Esophagus squamous epithelium (tissue), 5 donors: ENCODE measurements around the gene PPP1R12C. TPM values are rescaled to one million over a fixed set of nuclear protein-coding genes. Genes with fewer than 3 reads are reported as not detected.
"Not testable (repeated sequence)": the region's sequence is repeated elsewhere in the genome, so short reads cannot be mapped to it uniquely, and the experiment has no call there.

Source experiments
- DNase-seq: peaks from one replicate; lab custom pipeline; 2025; lab: John Stamatoyannopoulos, UW
- H3K27ac ChIP-seq, 4 donors: fragments of 200-600 bp; sonication (generic); one replicate each; pipeline ENCODE4 v1.5.1; 2016 to 2019; ENCODE audit warnings: mild to moderate bottlenecking in 1 of 4
- H3K27me3 ChIP-seq, 4 donors: fragments of 200-600 bp; sonication (generic); 1 replicate in 3 of 4; 2 replicates in 1 of 4; pipeline versions ENCODE4 v1.5.1 to v1.6.0; 2017 to 2021; ENCODE audit warnings: antibody characterized with exemption in 1 of 4
- H3K36me3 ChIP-seq, 3 donors: fragments of 200-600 bp; sonication (generic); one replicate each; pipeline ENCODE4 v1.5.1; 2016 to 2019
- H3K4me1 ChIP-seq, 3 donors: fragments of 200-600 bp; sonication (generic); one replicate each; pipeline ENCODE4 v1.5.1; 2017 to 2019
- H3K4me3 ChIP-seq, 4 donors: fragments of 200-600 bp; sonication (generic); 1 replicate in 3 of 4; 2 replicates in 1 of 4; pipeline ENCODE4 v1.5.1; 2016 to 2019; ENCODE audit warnings: mild to moderate bottlenecking in 2 of 4, moderate library complexity in 1 of 4
- H3K9me3 ChIP-seq, 3 donors: fragments of 200-600 bp; sonication (generic); one replicate each; pipeline ENCODE4 v1.5.1; 2016 to 2019
- POLR2A ChIP-seq, 4 donors: fragments of 450-650 bp; IDR thresholded peaks; one replicate each; pipeline ENCODE4 v1.6.1; 2017; ENCODE audit warnings: antibody characterized with exemption in 4 of 4, mild to moderate bottlenecking in 4 of 4, moderate library complexity in 3 of 4
- WGBS, 2 donors: methylation state at CpG; one replicate each; pipeline ENCODE4 v1.1.5; 2018; 5-methylcytosine and 5-hydroxymethylcytosine counted together
- intact Hi-C: fragments of 100-400 bp; cut with DNase I; formaldehyde crosslinking; loops from one replicate; pipeline ENCODE4 v1.15.0; 2022
- total RNA-seq, 4 donors: library from RNA; depleted of rRNA; stranded (reverse); fragments of >200 nt; gene quantifications; one replicate each; pipeline ENCODE4 v1.1.0, GENCODE V29; 2016
- TF ChIP-seq, protein P1 (sequence below), 6 experiments: fragments of 450-650 bp in 4 of 6; fragments of 200-600 bp in 2 of 6; sonication (generic) in 2 of 6; IDR thresholded peaks; one replicate each; pipeline ENCODE4 v1.5.1; 2016 to 2019; ENCODE audit warnings: antibody characterized with exemption in 6 of 6, mild to moderate bottlenecking in 4 of 6, moderate library complexity in 4 of 6
- donor health status: DM: yes; HTN: yes; CAD: no.

PPP1R12C gene
- total RNA-seq, 4 donors from 2014 or later, result 35.1 to 89.1 (median 43.7) TPM

DNA sequence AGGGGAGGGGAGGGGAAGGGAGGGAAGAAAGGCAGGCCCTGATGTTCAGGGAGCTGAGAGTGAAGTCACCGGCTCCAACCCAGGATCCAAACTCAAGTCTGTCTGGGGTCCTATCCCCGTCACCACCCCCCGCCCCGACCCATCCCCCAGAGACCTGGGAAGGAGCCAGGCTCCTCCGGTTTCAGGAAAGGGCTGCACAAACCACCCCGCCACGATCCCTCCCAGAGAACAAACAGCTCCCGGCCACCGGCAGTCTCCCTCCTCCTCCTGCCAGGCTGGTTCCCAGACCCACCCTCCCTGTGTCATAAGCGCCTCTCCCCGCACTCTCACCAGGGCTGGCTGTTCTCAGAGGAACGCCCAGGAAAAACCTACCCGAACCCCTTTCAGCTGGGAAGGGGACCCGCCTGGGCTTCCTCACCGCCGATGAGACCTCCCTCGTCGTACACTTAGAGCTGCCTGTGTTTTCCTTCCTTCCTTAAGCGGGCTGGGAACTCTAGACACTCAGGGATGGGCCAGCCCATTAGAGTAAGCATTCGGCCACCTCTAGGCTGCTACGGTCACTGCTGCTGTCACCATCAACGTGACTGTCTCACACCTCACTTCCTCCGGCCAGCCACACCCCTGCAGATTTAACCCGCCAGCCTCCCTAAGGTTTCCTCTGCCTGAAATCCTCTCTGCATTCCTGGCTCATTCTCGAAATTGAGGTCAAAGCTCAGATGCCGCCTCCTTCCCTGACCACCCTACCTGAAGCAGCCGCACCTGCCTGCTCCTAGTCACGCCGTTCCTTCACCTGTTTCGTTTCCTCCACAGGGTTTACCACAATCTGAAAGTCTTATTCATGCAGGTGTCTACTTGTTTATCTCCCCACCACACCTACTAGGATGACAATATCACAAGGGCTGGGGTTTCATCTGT lies 48.2 kb downstream of the PPP1R12C start:
- no peak for DNase-seq
- TF ChIP-seq, protein P1, sequence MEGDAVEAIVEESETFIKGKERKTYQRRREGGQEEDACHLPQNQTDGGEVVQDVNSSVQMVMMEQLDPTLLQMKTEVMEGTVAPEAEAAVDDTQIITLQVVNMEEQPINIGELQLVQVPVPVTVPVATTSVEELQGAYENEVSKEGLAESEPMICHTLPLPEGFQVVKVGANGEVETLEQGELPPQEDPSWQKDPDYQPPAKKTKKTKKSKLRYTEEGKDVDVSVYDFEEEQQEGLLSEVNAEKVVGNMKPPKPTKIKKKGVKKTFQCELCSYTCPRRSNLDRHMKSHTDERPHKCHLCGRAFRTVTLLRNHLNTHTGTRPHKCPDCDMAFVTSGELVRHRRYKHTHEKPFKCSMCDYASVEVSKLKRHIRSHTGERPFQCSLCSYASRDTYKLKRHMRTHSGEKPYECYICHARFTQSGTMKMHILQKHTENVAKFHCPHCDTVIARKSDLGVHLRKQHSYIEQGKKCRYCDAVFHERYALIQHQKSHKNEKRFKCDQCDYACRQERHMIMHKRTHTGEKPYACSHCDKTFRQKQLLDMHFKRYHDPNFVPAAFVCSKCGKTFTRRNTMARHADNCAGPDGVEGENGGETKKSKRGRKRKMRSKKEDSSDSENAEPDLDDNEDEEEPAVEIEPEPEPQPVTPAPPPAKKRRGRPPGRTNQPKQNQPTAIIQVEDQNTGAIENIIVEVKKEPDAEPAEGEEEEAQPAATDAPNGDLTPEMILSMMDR (IDR thresholded peaks at IDR 0.05), result no peak
- peak in 1 of 4 donors; percentile 13 for TF ChIP-seq POLR2A (IDR thresholded peaks at IDR 0.05)
- intact Hi-C loops, result no loop called here

DNA sequence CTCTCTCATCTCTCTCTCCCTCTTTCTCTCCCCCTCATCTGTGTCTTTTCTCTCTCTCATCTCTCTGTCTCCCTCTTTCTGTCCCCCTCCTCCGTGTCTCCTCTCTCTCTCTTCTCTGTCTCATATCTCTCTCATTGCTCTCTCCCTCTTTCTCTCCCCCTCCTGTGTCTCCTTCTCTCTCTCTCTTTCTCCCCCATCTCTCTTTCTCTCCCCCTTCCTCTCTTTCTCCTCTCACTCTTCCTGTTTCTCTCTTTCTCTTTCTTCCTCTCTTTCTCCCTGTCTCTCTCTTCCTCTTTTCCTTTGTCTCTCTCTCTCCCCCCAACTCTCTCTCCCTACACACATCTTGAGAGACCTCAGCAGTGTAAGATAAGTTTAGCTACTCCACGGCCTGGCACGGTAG lies 49.6 kb downstream of the PPP1R12C start:
- H3K27ac ChIP-seq, result peak overlapping the region in 3 of 4 donors; percentile 83 to 91 (median 88)
- no peak for DNase-seq
- no peaks in the 10 kb centered on the region for H3K9me3 ChIP-seq
- H3K4me3 ChIP-seq, result peak overlapping the region in 2 of 4 donors; percentile 10 to 18
- no peak for TF ChIP-seq POLR2A (IDR thresholded peaks at IDR 0.05)
- TF ChIP-seq, protein P1 (IDR thresholded peaks at IDR 0.05), result no peak
- H3K27me3 ChIP-seq, result peaks cover 0 to 69% (median 7%) of the 10 kb centered on the region in 4 donors
- intact Hi-C loops, result no loop called here
- H3K4me1 ChIP-seq, result peaks cover 0 to 45% (median 7%) of the 10 kb centered on the region in 3 donors
- H3K36me3 ChIP-seq, result no peaks in the 10 kb centered on the region
- 24 to 35% methylated on average over 3 of the region's 3 CpGs for WGBS, 2 donors

More for the DNA sequence above, 48.2 kb downstream of the PPP1R12C start:
- 2 to 5% methylated on average over 17 to 21 of the region's 30 CpGs for WGBS, 2 donors
- H3K27me3 ChIP-seq, result peaks cover 0 to 82% (median 7%) of the 10 kb centered on the region in 4 donors
- peak overlapping the region; percentile 18 to 58 (median 36) for H3K4me3 ChIP-seq
- H3K27ac ChIP-seq, result peak overlapping the region; percentile 81 to 91 (median 86)
- no peaks in the 10 kb centered on the region for H3K9me3 ChIP-seq
- no peaks in the 10 kb centered on the region for H3K36me3 ChIP-seq
- H3K4me1 ChIP-seq, result peaks cover 0 to 45% (median 7%) of the 10 kb centered on the region in 3 donors

DNA sequence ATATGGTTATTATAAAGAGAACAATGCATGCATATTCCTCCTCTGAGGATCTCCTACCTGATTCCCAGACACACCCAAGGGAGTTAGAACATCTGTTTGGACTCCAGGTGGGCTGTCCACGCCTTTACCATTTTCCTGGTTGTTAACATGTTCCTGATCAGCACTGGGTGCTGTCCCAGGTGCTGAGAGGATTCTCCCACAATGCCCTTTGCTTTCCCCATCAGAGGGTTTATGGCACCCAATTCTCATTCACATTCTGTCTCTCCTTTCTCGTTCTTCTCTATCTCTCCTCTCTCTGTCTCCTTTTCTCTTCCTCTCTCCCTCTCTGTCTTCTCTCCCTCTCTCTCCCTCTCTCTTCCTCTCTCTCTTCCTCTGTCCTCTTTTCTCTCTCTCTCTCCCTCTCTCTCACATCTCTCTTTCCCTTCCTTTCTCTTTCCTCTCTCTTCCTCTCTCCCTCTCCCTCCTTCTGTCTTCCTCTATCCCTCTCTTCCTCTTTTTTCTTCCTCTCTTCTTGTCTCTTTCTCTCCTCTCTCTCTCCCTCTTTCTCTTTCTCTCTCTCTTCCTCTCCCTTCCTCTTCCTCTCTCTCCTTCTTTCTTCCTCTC lies 51.2 kb downstream of the PPP1R12C start:
- no peak for TF ChIP-seq POLR2A (IDR thresholded peaks at IDR 0.05)
- TF ChIP-seq, protein P1 (IDR thresholded peaks at IDR 0.05), result no peak
- Histone ChIP-seq H3K9me3 (no peaks in the 10 kb centered on the region), H3K27me3 (peaks cover 0 to 52% (median 7%) of the 10 kb centered on the region in 4 donors), H3K36me3 (no peaks in the 10 kb centered on the region), H3K4me3 (no peak overlapping the region), H3K4me1 (peaks cover 6 to 52% (median 9%) of the 10 kb centered on the region in 3 donors), H3K27ac (no peak overlapping the region)
- intact Hi-C loops, result no loop called here
- 8 to 39% methylated on average over 2 of the region's 2 CpGs for WGBS, 2 donors
- DNase-seq, result no peak

DNA sequence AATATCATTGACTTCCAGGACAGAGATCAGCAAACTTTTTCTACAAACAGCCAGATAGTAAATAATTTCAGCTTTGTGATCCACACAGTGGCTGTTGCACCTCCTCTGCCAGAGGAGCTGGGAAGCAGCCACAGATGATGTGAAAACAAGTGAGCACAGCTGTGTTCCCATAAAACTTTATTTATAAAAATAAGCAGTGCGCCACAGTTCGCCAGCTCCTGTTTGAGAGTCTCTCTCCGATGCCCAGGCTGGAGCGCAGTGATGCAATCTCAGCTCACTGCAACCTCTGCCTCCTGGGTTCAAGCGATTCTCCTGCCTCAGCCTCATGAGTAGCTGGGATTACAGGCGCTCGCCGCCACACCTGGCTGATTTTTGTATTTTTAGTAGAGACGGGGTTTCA lies 51.9 kb downstream of the PPP1R12C start:
- H3K9me3 ChIP-seq, H3K36me3 ChIP-seq, H3K4me3 ChIP-seq, H3K27ac ChIP-seq, intact Hi-C loops, DNase-seq: not testable (repeated sequence)
- 79 to 81% methylated on average over 9 of the region's 9 CpGs for WGBS, 2 donors
- peaks cover 6 to 52% (median 6%) of the 10 kb centered on the region in 3 donors for H3K4me1 ChIP-seq
- H3K27me3 ChIP-seq, result peaks cover 0 to 45% (median 7%) of the 10 kb centered on the region in 4 donors

DNA sequence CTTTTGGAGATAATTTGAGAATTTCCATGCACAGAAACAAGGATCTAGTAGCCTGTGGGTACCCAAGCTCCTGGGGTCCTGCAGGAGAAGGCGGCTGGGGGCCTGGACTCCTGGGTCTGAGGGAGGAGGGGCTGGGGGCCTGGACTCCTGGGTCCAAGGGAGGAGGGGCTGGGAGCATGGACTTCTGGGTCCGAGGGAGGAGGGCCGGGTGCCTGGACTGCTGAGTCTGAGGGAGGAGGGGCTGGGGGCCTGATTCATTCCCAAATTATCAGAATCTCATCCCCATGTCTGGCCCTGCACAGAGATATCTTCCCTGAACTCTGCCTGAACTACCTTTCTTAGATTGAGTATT lies 54.0 kb downstream of the PPP1R12C start:
- H3K36me3 ChIP-seq, result peaks cover 0 to 25% (median 2%) of the 10 kb centered on the region in 3 donors
- no peaks in the 10 kb centered on the region for H3K9me3 ChIP-seq
- H3K4me1 ChIP-seq, result peaks cover 6 to 39% (median 6%) of the 10 kb centered on the region in 3 donors
- no peak for DNase-seq
- H3K27ac ChIP-seq, result peak overlapping the region in 3 of 4 donors; percentile 16 to 89 (median 73)
- H3K4me3 ChIP-seq, result peak overlapping the region; percentile 52 to 97 (median 88)
- H3K27me3 ChIP-seq, result peaks cover 0 to 28% (median 0%) of the 10 kb centered on the region in 4 donors
- TF ChIP-seq, protein P1 (IDR thresholded peaks at IDR 0.05), result no peak
- TF ChIP-seq POLR2A (IDR thresholded peaks at IDR 0.05), result no peak
- WGBS, 2 donors, result 73% methylated on average over 3 of the region's 3 CpGs; no CpG with 5 or more reads in 1 of the 2 donors
- intact Hi-C loops, result no loop called here
